COLO668 (cell line): ENCODE measurements around the gene FGF23.

Experiments
- DNase-seq: peaks from one replicate; lab custom pipeline; 2025; ENCODE audit not compliant: unreplicated experiment; lab: John Stamatoyannopoulos, UW

Gene FGF23

GRCh38 chr12:4320497-4320852 is 59.0 kb downstream of the FGF23 start:
- DNase-seq, result no peak
